Activated CD4-positive, alpha-beta T cell treated with anti-CD3 and anti-CD28 coated beads for 4 hours (primary cell): ENCODE measurements around the gene FCRL2.

ENCODE experiments used
- DNase-seq, 2 donors: peaks; one replicate each; pipeline ENCODE4 v3.0.0-alpha.2; 2020

The FCRL2 gene, protein sequence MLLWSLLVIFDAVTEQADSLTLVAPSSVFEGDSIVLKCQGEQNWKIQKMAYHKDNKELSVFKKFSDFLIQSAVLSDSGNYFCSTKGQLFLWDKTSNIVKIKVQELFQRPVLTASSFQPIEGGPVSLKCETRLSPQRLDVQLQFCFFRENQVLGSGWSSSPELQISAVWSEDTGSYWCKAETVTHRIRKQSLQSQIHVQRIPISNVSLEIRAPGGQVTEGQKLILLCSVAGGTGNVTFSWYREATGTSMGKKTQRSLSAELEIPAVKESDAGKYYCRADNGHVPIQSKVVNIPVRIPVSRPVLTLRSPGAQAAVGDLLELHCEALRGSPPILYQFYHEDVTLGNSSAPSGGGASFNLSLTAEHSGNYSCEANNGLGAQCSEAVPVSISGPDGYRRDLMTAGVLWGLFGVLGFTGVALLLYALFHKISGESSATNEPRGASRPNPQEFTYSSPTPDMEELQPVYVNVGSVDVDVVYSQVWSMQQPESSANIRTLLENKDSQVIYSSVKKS

DNA sequence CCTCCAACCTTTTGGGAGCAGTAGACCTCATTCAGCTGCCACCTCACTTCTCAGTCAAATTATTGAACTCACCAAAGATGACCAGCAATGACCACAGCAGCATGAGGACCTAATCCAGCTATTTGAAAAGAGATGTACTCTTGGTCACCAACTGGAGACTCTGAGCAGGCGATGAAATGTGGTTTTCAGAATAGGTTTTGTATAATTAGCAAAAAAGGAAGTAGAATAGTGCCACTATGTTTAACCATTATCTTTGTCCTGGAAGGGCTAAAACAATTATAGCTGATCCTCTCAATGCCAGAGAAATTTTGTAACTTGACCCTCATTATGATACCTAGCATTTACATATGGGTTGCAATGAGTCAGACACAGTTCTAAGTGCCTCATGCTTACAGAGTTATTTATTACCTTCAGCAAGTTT is at the start of gene FCRL2:
FCRL2 (minus strand) TSS at position 162 of the 421 bp plus-strand sequence; CDS start at position 103, 59 bp downstream.
- DNase-seq, result no peak

DNA sequence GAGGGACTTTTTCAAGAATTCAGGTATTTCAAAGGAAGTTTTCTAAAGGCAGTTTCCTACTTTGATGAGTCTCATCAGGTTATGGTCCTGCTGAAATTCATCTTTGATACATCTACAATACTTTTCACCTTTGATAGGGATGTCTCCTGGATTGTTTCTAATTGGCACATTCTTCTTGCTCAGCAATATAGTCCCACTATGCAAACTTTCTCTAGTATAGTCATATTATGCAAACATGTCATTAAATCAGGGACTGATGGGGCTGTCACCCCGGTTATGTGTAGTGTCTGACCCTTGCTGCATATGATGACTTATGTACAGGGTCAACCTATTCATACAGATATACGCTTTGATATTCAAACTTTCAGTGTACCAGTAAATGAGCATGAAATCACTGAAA is 43.4 kb upstream of the FCRL2 start:
- DNase-seq, result no peak

- no peak for DNase-seq
Measured at GRCh38 chr1:157819896-157820295, 43.0 kb upstream of the FCRL2 start, which contains the start of gene FCRL1. TSS of gene FCRL1 (minus strand) at chr1:157820120. CDS start at chr1:157820037, 83 bp downstream.

DNA sequence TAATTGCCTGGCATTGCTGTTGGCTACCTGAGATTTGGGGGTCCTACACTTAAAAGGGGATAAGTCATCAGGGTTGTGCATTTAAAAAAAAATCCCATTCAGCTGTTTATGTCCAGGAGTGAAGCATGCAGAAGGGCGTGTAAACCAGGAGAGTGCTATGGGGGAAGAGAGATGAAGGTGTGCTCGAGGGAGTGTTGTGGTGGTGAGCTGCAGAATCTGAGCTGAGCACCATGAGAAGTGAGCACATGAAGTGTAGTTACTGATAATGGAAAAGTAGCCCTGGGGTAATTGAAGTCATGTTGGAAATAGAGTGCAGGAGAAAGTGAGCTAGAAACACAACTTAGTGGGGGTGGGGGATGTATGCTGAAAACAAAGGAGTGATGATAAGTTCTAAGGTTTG is 42.3 kb upstream of the FCRL2 start:
- no peak for DNase-seq

DNA sequence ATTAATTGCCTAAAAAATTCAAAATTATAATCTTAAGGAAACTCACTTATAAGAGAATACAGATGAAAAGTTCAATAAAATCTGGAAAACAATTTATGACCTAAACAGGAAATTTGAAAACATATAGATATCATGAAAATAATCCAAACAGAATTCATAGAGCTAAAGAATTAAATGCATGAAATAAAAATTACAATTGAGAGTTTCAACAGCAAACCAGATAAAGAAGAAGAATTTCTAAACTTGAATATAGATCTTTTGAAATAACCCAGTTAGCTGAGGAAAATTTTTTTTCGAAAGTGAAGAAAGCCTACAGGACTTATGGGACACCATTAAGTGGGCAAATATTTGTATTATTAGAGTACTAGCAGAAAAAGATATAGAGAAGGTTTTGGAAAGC is 36.3 kb upstream of the FCRL2 start:
- no peak for DNase-seq

GRCh38 chr1:157806431-157807149 is 29.7 kb upstream of the FCRL2 start:
- no peak for DNase-seq

DNA sequence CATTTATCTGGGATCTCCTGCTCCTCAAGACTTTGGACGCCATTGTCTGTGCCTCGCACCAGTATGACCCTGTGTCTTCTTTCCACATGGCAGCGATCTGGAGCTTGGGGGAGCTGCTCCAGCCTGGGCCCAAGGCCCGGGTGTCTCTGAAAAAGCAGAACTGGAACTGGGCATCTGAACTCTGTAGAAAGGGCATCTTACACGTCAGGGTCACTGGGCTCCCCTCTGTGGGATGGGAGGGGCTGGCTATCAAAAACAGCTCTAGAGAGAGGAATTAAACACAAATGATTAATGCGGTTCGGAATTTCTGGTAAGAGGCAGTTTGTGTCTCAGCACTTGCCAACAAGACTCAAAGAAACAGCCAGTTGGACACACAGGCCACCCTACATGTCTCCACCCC is 26.9 kb upstream of the FCRL2 start:
- no peak for DNase-seq

DNA sequence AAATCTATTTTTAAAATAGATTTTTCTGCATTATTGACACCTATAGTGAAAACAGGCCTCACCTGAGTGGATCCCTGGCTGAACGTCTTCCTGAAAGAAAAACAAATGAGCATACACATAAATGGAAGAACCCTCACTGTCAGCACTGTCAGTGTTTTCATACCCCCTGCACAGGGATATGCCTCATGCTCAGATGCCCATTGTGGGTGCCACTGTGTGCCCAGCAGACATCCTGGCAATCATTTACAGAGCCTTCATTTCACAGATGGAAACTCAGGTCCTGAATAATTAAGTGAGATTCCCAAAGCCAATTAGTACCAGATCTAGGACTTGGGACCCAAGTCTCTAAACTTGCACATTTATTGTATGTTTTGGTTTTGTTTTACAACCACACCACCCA is 23.1 kb upstream of the FCRL2 start:
- DNase-seq, result no peak

GRCh38 chr1:157798211-157798610 is 21.3 kb upstream of the FCRL2 start:
- no peak for DNase-seq

- no peak for DNase-seq
Measured at GRCh38 chr1:157785248-157785647, 8.3 kb upstream of the FCRL2 start.

DNA sequence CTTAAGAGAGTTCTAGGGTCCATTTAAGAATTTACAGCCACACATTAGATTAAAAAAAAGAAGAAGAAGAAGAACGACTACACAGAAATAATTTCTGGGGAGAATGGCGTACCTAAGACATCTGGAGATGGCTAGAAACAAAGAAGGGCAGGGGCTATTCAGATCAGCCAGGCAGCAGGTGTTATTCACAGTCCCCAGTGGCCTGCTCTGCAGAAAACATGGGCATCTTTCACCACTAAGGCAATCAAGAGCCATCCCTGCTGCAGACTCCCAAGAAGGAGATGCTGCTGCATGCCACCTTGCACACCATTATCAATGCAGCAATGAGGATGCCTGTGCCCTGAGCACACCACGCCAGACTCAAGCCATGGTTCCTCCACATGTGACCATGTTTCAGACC is 7.9 kb upstream of the FCRL2 start:
- no peak for DNase-seq

DNA sequence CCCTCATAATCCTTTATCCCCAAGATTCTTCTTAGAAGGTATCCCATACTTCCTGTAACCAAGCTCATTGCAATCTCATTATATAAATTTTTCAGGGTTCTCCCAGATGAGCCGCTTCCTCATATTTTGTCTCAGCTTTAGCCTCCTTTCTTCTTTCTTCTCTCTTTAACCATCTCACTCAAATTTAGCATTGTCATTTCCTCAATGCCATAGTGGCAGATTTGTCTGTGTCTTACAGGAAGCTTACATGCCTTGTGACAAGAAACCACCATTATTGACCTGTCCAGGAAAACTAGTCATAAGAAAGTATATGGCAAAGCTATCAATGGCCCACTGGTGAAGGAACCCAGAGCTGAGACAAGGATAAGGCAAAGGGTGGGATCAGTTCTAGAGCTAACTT is 6.0 kb upstream of the FCRL2 start:
- DNase-seq, result no peak

GRCh38 chr1:157781048-157781447 is 4.1 kb upstream of the FCRL2 start:
- DNase-seq, result no peak

GRCh38 chr1:157775101-157775870 is 1.6 kb downstream of the FCRL2 start:
- DNase-seq, result no peak

DNA sequence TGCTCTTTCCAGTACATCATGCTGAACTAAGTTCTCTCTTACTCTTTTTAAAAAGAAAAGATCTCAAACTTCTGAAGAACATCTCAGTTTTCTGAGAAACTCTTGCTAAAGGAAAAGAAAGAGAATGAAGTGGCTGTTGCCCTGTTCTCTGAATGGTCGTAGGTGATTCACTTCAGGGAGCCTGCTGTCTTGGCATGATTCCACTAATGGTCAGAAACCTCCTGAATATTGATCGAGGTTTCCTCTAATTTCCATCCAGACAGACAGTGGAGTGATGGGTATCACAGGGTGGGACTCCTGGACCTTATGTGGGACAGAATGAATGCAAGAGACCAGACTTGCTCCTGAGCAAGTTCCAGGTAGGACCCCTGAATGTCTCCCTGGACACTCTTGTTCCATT is 2.5 kb downstream of the FCRL2 start:
- no peak for DNase-seq

DNA sequence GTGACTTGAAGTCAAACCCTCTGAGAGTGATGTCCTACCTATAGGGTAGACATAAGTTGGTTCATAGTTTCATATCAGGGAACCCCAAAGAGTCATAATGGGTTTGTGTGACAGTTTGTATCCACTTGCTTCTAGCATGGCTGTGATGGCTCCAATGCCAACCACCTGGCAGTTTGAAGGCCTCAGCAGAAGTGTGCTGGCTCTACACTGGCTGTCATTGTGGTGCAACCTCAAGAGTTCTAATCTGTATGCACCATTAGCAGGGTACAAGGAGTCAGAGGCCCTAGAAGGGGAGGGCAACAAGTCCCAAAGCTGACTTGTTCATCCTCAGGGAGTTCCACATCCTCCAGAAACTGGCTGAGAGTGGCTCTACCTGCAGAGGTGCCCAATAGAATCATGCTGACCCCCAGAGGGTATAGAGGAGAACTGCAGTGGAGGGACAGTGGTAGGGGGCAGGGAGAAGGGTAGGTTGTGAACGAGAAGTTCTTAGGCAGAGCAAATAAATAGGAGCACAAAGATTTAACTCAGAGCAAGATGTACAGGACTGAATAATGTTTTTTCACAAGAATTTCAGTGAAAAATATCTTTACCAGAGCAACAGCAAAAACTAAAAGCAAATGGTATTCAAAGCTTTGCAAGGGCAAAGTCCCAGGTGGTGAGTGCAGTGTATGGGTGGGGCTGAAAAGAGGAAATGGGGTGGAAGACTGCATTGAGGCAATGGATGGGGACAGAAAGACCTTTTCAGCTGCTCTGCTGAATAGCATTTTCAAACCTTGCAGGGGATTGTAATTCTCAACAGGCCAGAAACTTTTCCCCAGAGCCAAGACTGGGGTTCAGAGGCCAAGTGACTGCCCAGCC is 3.2 kb downstream of the FCRL2 start:
- DNase-seq, result no peak

- DNase-seq, result no peak
Measured at GRCh38 chr1:157771661-157772425, 5.1 kb downstream of the FCRL2 start.

GRCh38 chr1:157770442-157771043 is 6.4 kb downstream of the FCRL2 start:
- no peak for DNase-seq

DNA sequence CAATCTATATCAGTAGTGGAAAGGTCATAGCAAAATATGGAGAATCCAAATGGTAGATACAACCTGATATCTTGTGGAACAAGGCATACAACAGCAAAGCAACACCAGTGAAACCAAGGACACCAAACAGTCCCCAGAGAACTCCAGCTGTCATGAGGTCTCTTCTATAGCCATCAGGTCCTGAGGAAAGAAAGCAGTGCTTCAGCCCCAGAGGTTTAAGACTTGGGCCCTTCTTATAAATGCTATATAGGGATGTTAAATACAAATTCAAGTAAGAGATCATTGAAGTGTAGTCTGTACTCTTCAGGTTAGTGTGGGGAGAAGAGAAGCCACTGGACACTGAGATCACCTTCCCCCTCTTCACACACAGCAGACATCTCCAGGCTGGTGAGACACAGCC is 10.1 kb downstream of the FCRL2 start:
- no peak for DNase-seq

- DNase-seq, result no peak
Measured at GRCh38 chr1:157758018-157758417, 18.9 kb downstream of the FCRL2 start.

GRCh38 chr1:157753611-157754010 is 23.3 kb downstream of the FCRL2 start:
- DNase-seq, result no peak
